Activated T-cell treated with anti-CD3 and anti-CD28 coated beads, Interleukin-2, amount 50 U/mL, for 72 hours (primary cell): ENCODE measurements around the gene PDIK1L. TPM values are rescaled to one million over a fixed set of nuclear protein-coding genes. Genes with fewer than 3 reads are reported as not detected.

ENCODE experiments used
- ATAC-seq, 2 donors: fragments of 150-1000 bp; cut with Tn5 transposase; replicated peaks in 1 of 2; 2 replicates each; pipeline ENCODE4 v1.10.0; 2021; ENCODE audit warnings: moderate library complexity in 2 of 2, mild to moderate bottlenecking in 1 of 2
- DNase-seq, 2 donors: peaks; one replicate each; pipeline ENCODE4 v3.0.0; 2021 to 2022; ENCODE audit warnings: mixed read lengths in 1 of 2
- H3K27ac Mint-ChIP-seq: one replicate; pipeline ENCODE4 v1.8.0; 2022; ENCODE audit warnings: mild to moderate bottlenecking, moderate library complexity, mixed read lengths
- H3K27me3 Mint-ChIP-seq: one replicate; pipeline ENCODE4 v1.8.0; 2022; ENCODE audit warnings: low read depth, mixed read lengths
- H3K36me3 Mint-ChIP-seq, 2 donors: one replicate each; pipeline ENCODE4 v1.8.0; 2022; ENCODE audit warnings: mixed read lengths in 2 of 2, mild to moderate bottlenecking in 1 of 2; ENCODE audit not compliant: insufficient read depth in 2 of 2
- H3K4me1 Mint-ChIP-seq: one replicate; pipeline ENCODE4 v1.8.0; 2022; ENCODE audit warnings: low read depth, mixed read lengths
- H3K4me3 Mint-ChIP-seq, 2 donors: one replicate each; pipeline ENCODE4 v1.8.0; 2022; ENCODE audit warnings: mild to moderate bottlenecking in 2 of 2, mixed read lengths in 2 of 2, moderate library complexity in 2 of 2
- H3K9me3 Mint-ChIP-seq, 2 donors: one replicate each; pipeline ENCODE4 v1.8.0; 2022; ENCODE audit warnings: mixed read lengths in 2 of 2
- total RNA-seq, 2 donors: library from RNA; stranded (reverse); gene quantifications; one replicate each; pipeline ENCODE4 v1.2.3, GENCODE V29; 2022

Gene PDIK1L
- total RNA-seq, 2 donors from 2014 or later: 17.9 to 22.5 TPM

GRCh38 chr1:26158271-26158907 lies 46.8 kb downstream of the PDIK1L start:
- Mint-ChIP-seq H3K4me3 (no peak overlapping the region), H3K9me3 (no peaks in the 10 kb centered on the region), H3K4me1 (peaks cover 9% of the 10 kb centered on the region), H3K36me3 (no peaks in the 10 kb centered on the region), H3K27me3 (peaks cover 58% of the 10 kb centered on the region), H3K27ac (no peak overlapping the region)
- ATAC-seq (no peak), DNase-seq (no peak)

GRCh38 chr1:26158908-26159742 lies 47.5 kb downstream of the PDIK1L start, which contains the start of gene FAM110D:
FAM110D (plus strand) TSS chr1:26159079; CDS start chr1:26161292, 2,213 bp downstream.
- Mint-ChIP-seq H3K27me3 (peaks cover 58% of the 10 kb centered on the region), H3K4me3 (no peak within 1 kb of the TSS), H3K36me3 (no peaks in the 10 kb centered on the region), H3K9me3 (no peaks in the 10 kb centered on the region), H3K27ac (no peak within 1 kb of the TSS), H3K4me1 (peaks cover 9% of the 10 kb centered on the region)
- ATAC-seq: no peak
- no peak for DNase-seq

GRCh38 chr1:26159743-26160039 lies 48.1 kb downstream of the PDIK1L start:
- Mint-ChIP-seq H3K27ac (no peak overlapping the region), H3K27me3 (peaks cover 60% of the 10 kb centered on the region), H3K4me3 (no peak overlapping the region), H3K36me3 (no peaks in the 10 kb centered on the region), H3K4me1 (peaks cover 12% of the 10 kb centered on the region), H3K9me3 (no peaks in the 10 kb centered on the region)
- no peak for ATAC-seq
- DNase-seq: no peak

- Mint-ChIP-seq H3K4me1 (peaks cover 23% of the 10 kb centered on the region), H3K27ac (no peak overlapping the region), H3K4me3 (peak overlapping the region; percentile 45 to 54), H3K27me3 (peaks cover 56% of the 10 kb centered on the region), H3K36me3 (no peaks in the 10 kb centered on the region), H3K9me3 (no peaks in the 10 kb centered on the region)
- DNase-seq (no peak), ATAC-seq (no peak)
These were observed 49.1 kb downstream of the PDIK1L start for GRCh38 chr1:26160527-26161414.

- Mint-ChIP-seq H3K27ac (no peak overlapping the region), H3K4me1 (peaks cover 24% of the 10 kb centered on the region), H3K36me3 (no peaks in the 10 kb centered on the region), H3K27me3 (peaks cover 48% of the 10 kb centered on the region), H3K9me3 (no peaks in the 10 kb centered on the region), H3K4me3 (peak overlapping the region; percentile 55 to 76)
- ATAC-seq: peak; percentile 60 to 62
- DNase-seq: peak; percentile 52 to 59
These were observed 50.0 kb downstream of the PDIK1L start for GRCh38 chr1:26161415-26162219.

GRCh38 chr1:26162220-26162709 lies 50.6 kb downstream of the PDIK1L start:
- no peak for DNase-seq
- Mint-ChIP-seq H3K4me1 (peaks cover 28% of the 10 kb centered on the region), H3K4me3 (peak overlapping the region; percentile 44 to 76), H3K9me3 (no peaks in the 10 kb centered on the region), H3K27me3 (peaks cover 46% of the 10 kb centered on the region), H3K36me3 (no peaks in the 10 kb centered on the region), H3K27ac (no peak overlapping the region)
- ATAC-seq: no peak

GRCh38 chr1:26163684-26164035 lies 52.0 kb downstream of the PDIK1L start:
- Mint-ChIP-seq H3K4me3 (peak overlapping the region; percentile 60 to 71), H3K27me3 (peaks cover 39% of the 10 kb centered on the region), H3K9me3 (no peaks in the 10 kb centered on the region), H3K4me1 (peaks cover 28% of the 10 kb centered on the region), H3K36me3 (no peaks in the 10 kb centered on the region), H3K27ac (no peak overlapping the region)
- DNase-seq (no peak), ATAC-seq (no peak)

- no peak overlapping the region for H3K27ac Mint-ChIP-seq
- H3K4me3 Mint-ChIP-seq: peak overlapping the region; percentile 69 to 71
- peaks cover 28% of the 10 kb centered on the region for H3K4me1 Mint-ChIP-seq
- DNase-seq: peak; percentile 59 to 64
- no peaks in the 10 kb centered on the region for H3K36me3 Mint-ChIP-seq
- ATAC-seq: peak; percentile 77
- H3K27me3 Mint-ChIP-seq: peaks cover 35% of the 10 kb centered on the region
- H3K9me3 Mint-ChIP-seq: no peaks in the 10 kb centered on the region
These were observed 52.6 kb downstream of the PDIK1L start for GRCh38 chr1:26164036-26164860.

GRCh38 chr1:26164861-26165842 lies 53.5 kb downstream of the PDIK1L start:
- peaks cover 28% of the 10 kb centered on the region for H3K4me1 Mint-ChIP-seq
- H3K4me3 Mint-ChIP-seq: peak overlapping the region; percentile 69 to 71
- H3K27ac Mint-ChIP-seq: no peak overlapping the region
- H3K27me3 Mint-ChIP-seq: peaks cover 30% of the 10 kb centered on the region
- no peaks in the 10 kb centered on the region for H3K36me3 Mint-ChIP-seq
- ATAC-seq (no peak), DNase-seq (no peak)
- H3K9me3 Mint-ChIP-seq: no peaks in the 10 kb centered on the region

- H3K9me3 Mint-ChIP-seq: no peaks in the 10 kb centered on the region
- DNase-seq: no peak
- peaks cover 30% of the 10 kb centered on the region for H3K27me3 Mint-ChIP-seq
- H3K4me3 Mint-ChIP-seq: no peak overlapping the region
- no peak for ATAC-seq
- H3K36me3 Mint-ChIP-seq: no peaks in the 10 kb centered on the region
- peaks cover 41% of the 10 kb centered on the region for H3K4me1 Mint-ChIP-seq
- no peak overlapping the region for H3K27ac Mint-ChIP-seq
These were observed 55.2 kb downstream of the PDIK1L start for GRCh38 chr1:26166719-26167281.
